Heart right ventricle (tissue), 16 donors: ENCODE results near the gene ITGA4. TPM values are rescaled to one million over a fixed set of nuclear protein-coding genes. Genes with fewer than 3 reads are reported as not detected.
A peak's percentile ranks its signal among the peaks of the same experiment; 100 is the strongest.

Experiments
- ATAC-seq, 8 donors: fragments of 200-7000 bp; cut with Tn5 transposase; one replicate each; pipeline ENCODE4 v1.9.1; 2020; ENCODE audit warnings: mild to moderate bottlenecking in 8 of 8, moderate library complexity in 8 of 8, moderate number of reproducible peaks in 1 of 8
- DNase-seq, 2 donors: peaks; one replicate each; pipeline ENCODE4 v3.0.0-alpha.2; 2020
- H3K27ac ChIP-seq, 10 donors: fragments of 200-600 bp; sonication (generic) in 2 of 10; one replicate each; pipeline versions ENCODE4 v1.5.0 to v1.8.0; 2020 to 2022; ENCODE audit warnings: mild to moderate bottlenecking in 3 of 10
- H3K27me3 ChIP-seq, 7 donors: fragments of 200-600 bp; one replicate each; pipeline ENCODE4 v1.8.0; 2021 to 2022; ENCODE audit warnings: mild to moderate bottlenecking in 2 of 7
- H3K36me3 ChIP-seq, 9 donors: fragments of 200-600 bp; sonication (generic) in 1 of 9; one replicate each; pipeline versions ENCODE4 v1.5.0 to v1.8.0; 2020 to 2022; ENCODE audit warnings: mild to moderate bottlenecking in 2 of 9
- H3K4me1 ChIP-seq, 9 donors: fragments of 200-600 bp; sonication (generic) in 1 of 9; one replicate each; pipeline versions ENCODE4 v1.5.0 to v1.8.0; 2020 to 2022; ENCODE audit warnings: mild to moderate bottlenecking in 4 of 9
- H3K4me3 ChIP-seq, 10 donors: fragments of 200-600 bp; sonication (generic) in 2 of 10; one replicate each; pipeline versions ENCODE4 v1.5.0 to v1.8.0; 2020 to 2022; ENCODE audit warnings: mild to moderate bottlenecking in 7 of 10, moderate library complexity in 2 of 10
- H3K9me3 ChIP-seq, 11 donors: fragments of 200-600 bp in 10 of 11; sonication (generic) in 2 of 11; one replicate each; pipeline versions ENCODE4 v1.5.0 to v1.8.0; 2013 to 2022; ENCODE audit warnings: mild to moderate bottlenecking in 2 of 11, control low read depth in 1 of 11, moderate library complexity in 1 of 11
- CTCF ChIP-seq, 9 donors: fragments of 200-600 bp; sonication (generic) in 2 of 9; IDR thresholded peaks; one replicate each; pipeline versions ENCODE4 v1.5.0 to v1.8.0; 2021 to 2022; ENCODE audit warnings: antibody characterized with exemption in 9 of 9, mild to moderate bottlenecking in 5 of 9, moderate library complexity in 1 of 9
- WGBS, 2 donors: extraction: QIAGEN DNeasy Blood & Tissue Kit; methylation state at CpG; one replicate each; pipeline ENCODE4 v1.1.7; 2013; ENCODE audit warnings: inconsistent platforms in 1 of 2; 5-methylcytosine and 5-hydroxymethylcytosine counted together
- intact Hi-C, 10 donors: fragments of 100-400 bp; cut with DNase I; formaldehyde crosslinking; loops; one replicate each; pipeline versions ENCODE4 v1.11.1 to v1.14.2; 2022
- polyA plus RNA-seq, 2 donors: library from polyadenylated mRNA; stranded (reverse); fragments of 200-250 nt; gene quantifications; one replicate each; pipeline ENCODE4 v1.2.3, GENCODE V29; 2013
- total RNA-seq, 10 donors: library from RNA; stranded (reverse); fragmentation: NEBNext Ultra II Directional in 3 of 10; extraction: Animal tissue kit (Norgen Biotek cat#: 25700) in 3 of 10; gene quantifications; one replicate each; pipeline versions ENCODE4 v1.2.1 to v1.2.4, GENCODE V29; 2021 to 2023
- donor health status: Arrhythmogenic right ventricular cardiomyopathy.
- donor health status: ischemic (EF 13 %, LVEDD 7.1; RV severe dilation, severe dysfunction).
- donor health status: healthy with polysubstance abuse.
- donor health status: DM: no; HTN: yes; CAD: no.
- donor health status: DM: no; HTN: no; CAD: no.
- donor health status: ischemic (EF 25% LVEDD 6.9; RV normal size, moderate dysfunction).
- donor health status: ischemic (EF 25% LVEDD 5.7; RV mildly dilated, moderate dysfunction).
- donor health status: healthy.
- donor health status: DM: yes; HTN: yes; CAD: no.
- donor health status: Ischemic cardiomyopathy.
- donor health status: ischemic (EF 35%, LVEDD 5.7; RV mildly dilated, moderate dysfunction).
- donor health status: nonischemic (EF 11% LVEDD 7.7; RV severe dilation, severe dysfunction).
- donor health status: DM: yes; HTN: yes; CAD: no.
- donor health status: PGD.
- donor health status: ischemic (EF 29% LVEDD 5.4; RV normal size, mild dysfunction).
- donor health status: nonischemic (EF 23%, LVEDD 6.1; RV moderate dilation, normal function).

Gene ITGA4
- total and polyA plus RNA-seq, 12 donors = 0.29 to 9.2 (median 1.4) TPM

GRCh38 chr2:181570833-181571661 is 113.9 kb downstream of the ITGA4 start:
- H3K36me3 ChIP-seq = no peaks in the 10 kb centered on the region
- no peak overlapping the region for H3K4me3 ChIP-seq
- no peaks in the 10 kb centered on the region for H3K9me3 ChIP-seq
- intact Hi-C loops = loop anchor here in 6 of 10 donors (5.0 to 10.0 kb wide), 2 partner anchors 141 to 144 kb away; no protein-coding TSS in a partner anchor
- 80 to 82% methylated on average over 4 of the region's 4 CpGs for WGBS, 2 donors
- H3K4me1 ChIP-seq = no peaks in the 10 kb centered on the region
- no peak for ATAC-seq
- peaks cover 0 to 16% (median 0%) of the 10 kb centered on the region in 7 donors for H3K27me3 ChIP-seq
- no peak for DNase-seq
- peak in 3 of 9 donors; percentile 14 to 34 (median 29) for TF ChIP-seq CTCF (IDR thresholded peaks at IDR 0.05)
- H3K27ac ChIP-seq = no peak overlapping the region

GRCh38 chr2:181573140-181573736 is 116.1 kb downstream of the ITGA4 start:
- no peak overlapping the region for H3K4me3 ChIP-seq
- intact Hi-C loops = loop anchor here in 8 of 10 donors (2.0 to 10.0 kb wide), 3 partner anchors 139 to 142 kb away; no protein-coding TSS in a partner anchor
- TF ChIP-seq CTCF (IDR thresholded peaks at IDR 0.05) = peak in 8 of 9 donors; percentile 16 to 48 (median 42)

GRCh38 chr2:181574321-181574720 is 117.1 kb downstream of the ITGA4 start:
- intact Hi-C loops = loop anchor here in 6 of 10 donors (5.0 to 10.0 kb wide), 2 partner anchors 138 to 140 kb away; no protein-coding TSS in a partner anchor
- no peak for DNase-seq
- Histone ChIP-seq H3K4me1 (no peaks in the 10 kb centered on the region), H3K27ac (no peak overlapping the region), H3K36me3 (no peaks in the 10 kb centered on the region), H3K9me3 (no peaks in the 10 kb centered on the region), H3K27me3 (peaks cover 0 to 16% (median 0%) of the 10 kb centered on the region in 7 donors), H3K4me3 (no peak overlapping the region)
- no peak for ATAC-seq
- no peak for TF ChIP-seq CTCF (IDR thresholded peaks at IDR 0.05)
- 55% methylated on average over 7 of the region's 7 CpGs for WGBS, 2 donors

More at GRCh38 chr2:181573140-181573736, 116.1 kb downstream of the ITGA4 start:
- H3K9me3 ChIP-seq = no peaks in the 10 kb centered on the region
- WGBS, 2 donors = 27 to 36% methylated on average over 4 of the region's 4 CpGs
- H3K27me3 ChIP-seq = peaks cover 0 to 16% (median 0%) of the 10 kb centered on the region in 7 donors
- DNase-seq (no peak), ATAC-seq (no peak)
- H3K27ac ChIP-seq = no peak overlapping the region
- H3K4me1 ChIP-seq = no peaks in the 10 kb centered on the region
- H3K36me3 ChIP-seq = no peaks in the 10 kb centered on the region

GRCh38 chr2:181575024-181575649 is 118.0 kb downstream of the ITGA4 start:
- intact Hi-C loops = loop anchor here in 4 of 10 donors (10.0 kb wide), 1 partner anchor 140 kb away; no protein-coding TSS in a partner anchor
- DNase-seq (no peak), ATAC-seq (no peak)
- Histone ChIP-seq H3K4me1 (no peaks in the 10 kb centered on the region), H3K27ac (no peak overlapping the region), H3K4me3 (no peak overlapping the region), H3K36me3 (no peaks in the 10 kb centered on the region), H3K9me3 (no peaks in the 10 kb centered on the region), H3K27me3 (peaks cover 0 to 16% (median 0%) of the 10 kb centered on the region in 7 donors)
- no peak for TF ChIP-seq CTCF (IDR thresholded peaks at IDR 0.05)
- 68 to 71% methylated on average over 7 of the region's 7 CpGs for WGBS, 2 donors
